GM23248 (cell line): ENCODE data around the gene UTP18. TPM values are rescaled to one million over a fixed set of nuclear protein-coding genes. Genes with fewer than 3 reads are reported as not detected.
"Not testable (repeated sequence)": the region's sequence is repeated elsewhere in the genome, so short reads cannot be mapped to it uniquely, and the experiment has no call there.

Source experiments
- DNase-seq: peaks from one replicate; pipeline ENCODE4 v3.0.0-alpha.2; 2015
- H2AFZ ChIP-seq: fragments of 200-600 bp; sonication (generic); 2 replicates; pipeline ENCODE4 v1.6.1; 2016; ENCODE audit warnings: antibody characterized with exemption
- H3F3A ChIP-seq: fragments of 200-600 bp; sonication (generic); 2 replicates; pipeline ENCODE4 v1.6.1; 2016; ENCODE audit warnings: mild to moderate bottlenecking, antibody characterized with exemption, mixed run types; ENCODE audit not compliant: insufficient read depth
- H3K27ac ChIP-seq: fragments of 200-600 bp; sonication (generic); 2 replicates; pipeline ENCODE4 v1.5.1; 2016; ENCODE audit warnings: mild to moderate bottlenecking
- H3K27me3 ChIP-seq: fragments of 200-600 bp; sonication (generic); replicated peaks from 2 replicates; pipeline ENCODE4 v1.6.1; 2016; ENCODE audit warnings: mild to moderate bottlenecking; ENCODE audit not compliant: insufficient read depth
- H3K36me3 ChIP-seq: fragments of 200-600 bp; sonication (generic); 2 replicates; pipeline ENCODE4 v1.6.1; 2016; ENCODE audit warnings: low read depth, mild to moderate bottlenecking
- H3K4me1 ChIP-seq: fragments of 200-600 bp; sonication (generic); 2 replicates; pipeline ENCODE4 v1.6.1; 2016; ENCODE audit warnings: mild to moderate bottlenecking; ENCODE audit not compliant: insufficient read depth
- H3K4me2 ChIP-seq: fragments of 200-600 bp; sonication (generic); one replicate; pipeline ENCODE4 v1.6.1; 2016; ENCODE audit warnings: mild to moderate bottlenecking; ENCODE audit not compliant: unreplicated experiment
- H3K4me3 ChIP-seq: fragments of 200-600 bp; sonication (generic); 2 replicates; pipeline ENCODE4 v1.5.1; 2016; ENCODE audit warnings: mild to moderate bottlenecking
- H3K79me2 ChIP-seq: fragments of 200-600 bp; sonication (generic); 2 replicates; pipeline ENCODE4 v1.6.1; 2016; ENCODE audit warnings: mild to moderate bottlenecking; ENCODE audit not compliant: insufficient read depth
- H3K9ac ChIP-seq: fragments of 200-600 bp; sonication (generic); 2 replicates; pipeline ENCODE4 v1.6.1; 2016; ENCODE audit warnings: mild to moderate bottlenecking
- H3K9me2 ChIP-seq: fragments of 200-600 bp; sonication (generic); 2 replicates; pipeline ENCODE4 v1.6.1; 2016; ENCODE audit warnings: mixed run types, mild to moderate bottlenecking, moderate library complexity; ENCODE audit not compliant: insufficient read depth
- H3K9me3 ChIP-seq: fragments of 200-600 bp; sonication (generic); one replicate; pipeline ENCODE4 v1.6.1; 2017; ENCODE audit warnings: low read depth
- H4K20me1 ChIP-seq: fragments of 200-600 bp; sonication (generic); 2 replicates; pipeline ENCODE4 v1.6.0; 2016; ENCODE audit not compliant: insufficient read depth
- EZH2 ChIP-seq: fragments of 200-600 bp; sonication (generic); IDR thresholded peaks from 2 replicates; pipeline ENCODE4 v1.6.1; 2018; ENCODE audit warnings: antibody characterized with exemption, mild to moderate bottlenecking; ENCODE audit not compliant: insufficient read depth, poor library complexity, severe bottlenecking
- EZH2phosphoT487 ChIP-seq: fragments of 200-600 bp; sonication (generic); IDR thresholded peaks from 2 replicates; pipeline ENCODE4 v1.6.1; 2018; ENCODE audit warnings: antibody characterized with exemption, moderate library complexity, mild to moderate bottlenecking, low read depth; ENCODE audit not compliant: insufficient read depth
- WGBS, 2 experiments: methylation state at CpG; one replicate each; pipeline ENCODE4 v1.1.6; 2015 to 2017; ENCODE audit warnings: low lambda C conversion rate in 2 of 2, low coverage in 1 of 2; ENCODE audit errors: missing lambda C conversion rate in 2 of 2; 5-methylcytosine and 5-hydroxymethylcytosine counted together
- in situ Hi-C: fragments of 300-500 bp; cut with MboI; formaldehyde crosslinking; loops from 2 replicates; pipeline ENCODE4 v1.15.0; 2020
- polyA plus RNA-seq: library from polyadenylated mRNA; unstranded; fragments of >200 nt; fragmentation: Nextera tagmentation; extraction: Ambion mirVana; gene quantifications from 2 replicates; pipeline ENCODE4 v1.2.1, GENCODE V29; 2016
- total RNA-seq: library from RNA; depleted of rRNA; stranded (reverse); fragments of >200 nt; shearing (Covaris generic); gene quantifications from 2 replicates; pipeline ENCODE4 v1.2.3, GENCODE V29; 2014

The UTP18 gene
- total and polyA plus RNA-seq, 2 experiments from 2014 or later, result 26.8 to 31.4 TPM

DNA sequence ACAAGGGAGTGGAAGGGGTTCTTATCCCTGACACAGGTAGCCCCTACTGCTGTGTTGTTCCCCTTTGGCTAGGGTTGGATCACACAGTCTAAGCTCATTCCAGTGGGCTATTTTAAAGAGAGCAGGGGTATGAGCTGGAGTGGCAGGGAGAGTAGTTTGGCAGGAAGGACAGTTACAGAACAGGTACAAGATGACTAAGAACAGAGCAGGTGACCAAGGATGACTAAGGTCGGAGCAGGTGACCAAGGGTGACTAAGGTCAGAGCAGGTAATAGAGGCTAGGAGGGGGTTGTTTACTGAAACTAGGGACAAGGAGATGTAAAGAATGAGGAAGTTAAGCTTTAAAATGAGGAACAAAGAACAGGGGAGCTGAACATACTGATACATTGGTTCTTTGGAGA lies 58.8 kb downstream of the UTP18 start:
- WGBS, 2 experiments, result 18 to 42% methylated on average over 1 of the region's 1 CpG
- H3K9ac ChIP-seq, result no peak overlapping the region
- no peaks in the 10 kb centered on the region for H3F3A ChIP-seq
- no peak overlapping the region for H3K27ac ChIP-seq
- no peaks in the 10 kb centered on the region for H3K27me3 ChIP-seq
- H3K9me3 ChIP-seq, result no peaks in the 10 kb centered on the region
- H2AFZ ChIP-seq, result no peak overlapping the region
- H3K4me2 ChIP-seq, result no peak overlapping the region
- no peak overlapping the region for H3K4me3 ChIP-seq
- H3K79me2 ChIP-seq, result no peaks in the 10 kb centered on the region
- TF ChIP-seq EZH2phosphoT487, result no peak
- TF ChIP-seq EZH2, result no peak
- no peaks in the 10 kb centered on the region for H4K20me1 ChIP-seq
- no peak for DNase-seq
- in situ Hi-C loops, result loop anchor here (25.0 kb wide), 1 partner anchor 218 kb away; no protein-coding TSS in a partner anchor
- no peaks in the 10 kb centered on the region for H3K4me1 ChIP-seq
- no peaks in the 10 kb centered on the region for H3K9me2 ChIP-seq
- H3K36me3 ChIP-seq, result no peaks in the 10 kb centered on the region

DNA sequence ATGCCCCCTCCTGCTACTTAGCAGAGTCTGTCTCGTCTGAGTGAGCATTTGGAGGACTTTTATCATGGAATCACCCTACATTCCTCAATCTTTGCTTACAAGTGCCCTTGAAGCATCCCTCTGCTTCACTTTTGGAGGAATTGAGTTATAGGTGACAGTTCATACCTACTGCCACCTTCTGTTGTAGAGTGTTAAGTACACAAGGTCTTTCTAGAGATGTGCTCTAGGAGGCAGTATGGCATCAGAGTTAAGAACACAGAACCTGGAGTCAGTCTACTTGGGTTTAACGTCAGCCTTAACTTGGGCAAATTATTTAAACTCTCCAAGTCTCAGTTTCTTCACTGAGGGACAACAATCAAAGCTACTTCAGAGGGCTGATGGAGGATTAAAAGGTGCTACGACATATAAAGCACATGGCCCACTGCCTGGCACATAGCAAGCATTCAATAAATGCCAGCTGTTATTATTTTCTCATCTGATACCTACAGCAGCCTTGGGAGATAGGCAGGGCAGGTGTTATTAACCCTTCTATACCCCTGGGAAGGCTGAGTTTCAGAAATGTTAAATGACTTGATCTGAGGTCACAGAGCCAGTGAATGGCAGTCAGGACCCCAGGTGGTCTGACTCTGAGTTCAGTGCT lies 62.2 kb downstream of the UTP18 start:
- Histone ChIP-seq H3K4me3 (no peak overlapping the region), H3K9me2 (no peaks in the 10 kb centered on the region), H3K9ac (no peak overlapping the region), H2AFZ (no peak overlapping the region), H3K27ac (no peak overlapping the region), H3K36me3 (no peaks in the 10 kb centered on the region), H3K9me3 (no peaks in the 10 kb centered on the region), H4K20me1 (no peaks in the 10 kb centered on the region), H3F3A (no peaks in the 10 kb centered on the region), H3K27me3 (no peaks in the 10 kb centered on the region), H3K4me2 (no peak overlapping the region), H3K4me1 (no peaks in the 10 kb centered on the region), H3K79me2 (no peaks in the 10 kb centered on the region)
- no peak for TF ChIP-seq EZH2phosphoT487
- DNase-seq, result peak; percentile 46
- in situ Hi-C loops, result loop anchor here (25.0 kb wide), 1 partner anchor 215 kb away; no protein-coding TSS in a partner anchor
- 1 to 5% methylated on average over 3 of the region's 3 CpGs for WGBS, 2 experiments

DNA sequence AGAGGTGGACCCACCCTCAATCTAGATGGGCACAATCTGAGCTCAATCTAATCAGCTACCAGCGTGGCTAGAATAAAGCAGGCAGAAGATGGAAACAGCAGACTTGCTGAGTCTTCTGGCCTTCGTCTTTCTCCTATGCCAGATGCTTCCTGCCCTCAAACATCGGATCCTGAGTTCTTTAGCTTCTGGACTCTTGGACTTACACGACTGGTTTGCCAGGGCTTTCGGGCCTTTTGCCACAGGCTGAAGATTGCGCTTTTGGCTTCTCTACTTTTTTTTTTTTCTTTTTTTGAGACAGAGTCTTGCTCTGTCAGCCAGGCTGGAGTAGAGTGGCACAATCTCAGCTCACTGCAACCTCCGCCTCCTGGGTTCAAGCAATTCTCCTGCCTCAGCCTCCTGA lies 65.1 kb downstream of the UTP18 start:
- DNase-seq, result no peak
- H3K9ac ChIP-seq, result no peak overlapping the region
- no peak overlapping the region for H3K4me3 ChIP-seq
- H4K20me1 ChIP-seq, result no peaks in the 10 kb centered on the region
- H3K9me3 ChIP-seq, result no peaks in the 10 kb centered on the region
- H3K27ac ChIP-seq, result no peak overlapping the region
- H3K4me2 ChIP-seq, result no peak overlapping the region
- TF ChIP-seq EZH2phosphoT487 (no peak), EZH2 (no peak)
- in situ Hi-C loops, result no loop called here
- no peaks in the 10 kb centered on the region for H3K9me2 ChIP-seq
- WGBS, 2 experiments, result 24 to 28% methylated on average over 7 of the region's 7 CpGs
- no peaks in the 10 kb centered on the region for H3K27me3 ChIP-seq
- H3K4me1 ChIP-seq, result no peaks in the 10 kb centered on the region
- no peaks in the 10 kb centered on the region for H3K79me2 ChIP-seq
- H2AFZ ChIP-seq, result no peak overlapping the region
- no peaks in the 10 kb centered on the region for H3F3A ChIP-seq
- no peaks in the 10 kb centered on the region for H3K36me3 ChIP-seq

DNA sequence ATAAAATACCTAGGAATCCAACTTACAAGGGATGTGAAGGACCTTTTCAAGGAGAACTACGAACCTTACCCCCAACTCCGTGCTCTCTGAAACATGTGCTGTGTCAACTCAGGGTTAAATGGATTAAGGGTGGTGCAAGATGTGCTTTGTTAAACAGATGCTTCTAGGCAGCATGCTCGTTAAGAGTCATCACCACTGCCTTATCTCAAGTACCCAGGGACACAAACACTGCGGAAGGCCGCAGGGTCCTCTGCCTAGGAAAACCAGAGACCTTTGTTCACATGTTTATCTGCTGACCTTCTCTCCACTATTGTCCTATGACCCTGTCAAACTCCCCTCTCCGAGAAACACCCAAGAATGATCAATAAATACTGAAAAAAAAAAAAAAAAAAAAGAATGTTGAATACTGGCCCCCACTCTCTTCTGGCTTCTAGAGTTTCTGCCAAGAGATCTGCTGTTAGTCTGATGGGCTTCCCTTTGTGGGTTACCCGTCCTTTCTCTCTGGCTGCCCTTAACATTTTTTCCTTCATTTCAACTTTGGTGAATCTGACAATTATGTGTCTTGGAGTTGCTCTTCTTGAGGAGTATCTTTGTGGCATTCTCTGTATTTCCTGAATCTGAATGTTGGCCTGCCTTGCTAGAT lies 70.6 kb downstream of the UTP18 start:
- H2AFZ ChIP-seq, H3K27me3 ChIP-seq, H3F3A ChIP-seq, H3K9me2 ChIP-seq, H3K36me3 ChIP-seq, H4K20me1 ChIP-seq, H3K9me3 ChIP-seq, H3K4me3 ChIP-seq, H3K27ac ChIP-seq, H3K79me2 ChIP-seq, H3K4me1 ChIP-seq, in situ Hi-C loops, H3K9ac ChIP-seq, DNase-seq, H3K4me2 ChIP-seq: not testable (repeated sequence)
- 35 to 45% methylated on average over 6 to 7 of the region's 7 CpGs for WGBS, 2 experiments
